A549 (cell line): ENCODE data around the gene EVI2A. TPM values are rescaled to one million over a fixed set of nuclear protein-coding genes. Genes with fewer than 3 reads are reported as not detected.
A peak's percentile ranks its signal among the peaks of the same experiment; 100 is the strongest.

Experiments
- ATAC-seq, 2 experiments: fragments of 200-7000 bp in 1 of 2; fragments of >200 bp in 1 of 2; cut with Nextera tagmentation in 1 of 2; cut with Tn5 transposase in 1 of 2; 3 replicates each; pipeline versions ENCODE4 v1.8.0 to v1.9.1; 2018 to 2020; ENCODE audit warnings: mild to moderate bottlenecking in 1 of 2, moderate library complexity in 1 of 2
- CTCF ChIA-PET: fragments of 300-600 bp; sonication (Branson Sonifier 250); formaldehyde crosslinking; extraction: SDS; loops from one replicate; lab custom pipeline; 2021; ENCODE audit warnings: antibody characterized with exemption, inconsistent platforms; lab: Yijun Ruan, JAX
- POLR2A ChIA-PET: fragments of 350-600 bp; formaldehyde crosslinking; extraction: SDS; loops from one replicate; lab custom pipeline; 2021; ENCODE audit warnings: antibody characterized with exemption, inconsistent platforms; lab: Yijun Ruan, JAX
- DNase-seq, 2 experiments: peaks; one replicate each; pipeline versions ENCODE4 v3.0.0 to v3.0.0-alpha.2; 2011 to 2016; ENCODE audit warnings: low read depth in 1 of 2, low spot score in 1 of 2
- FAIRE-seq: peaks from 2 replicates; lab custom pipeline; 2011; peaks lifted over from hg19 to GRCh38; lab: Jason Lieb, UNC
- H3K27ac ChIP-seq, 2 experiments: fragments of >200 bp; sonication (Bioruptor Twin); formaldehyde crosslinking; 3 replicates each; pipeline ENCODE4 v1.5.1; 2016 to 2017
- H3K4me1 ChIP-seq: fragments of >200 bp; sonication (Bioruptor Twin); formaldehyde crosslinking; 3 replicates; pipeline ENCODE4 v1.6.1; 2016
- H3K4me2 ChIP-seq: fragments of >200 bp; sonication (Bioruptor Twin); formaldehyde crosslinking; 3 replicates; pipeline ENCODE4 v1.6.1; 2016
- H3K4me3 ChIP-seq: fragments of >200 bp; sonication (Bioruptor Twin); formaldehyde crosslinking; 3 replicates; pipeline ENCODE4 v1.5.1; 2016
- H3K9me3 ChIP-seq: fragments of >200 bp; sonication (Bioruptor Twin); formaldehyde crosslinking; 3 replicates; pipeline ENCODE4 v1.6.1; 2016
- ATOH8 ChIP-seq: fragments of 250-450 bp; sonication (Bioruptor Pico); IDR thresholded peaks from 2 replicates; pipeline ENCODE4 v1.5.0; 2020; ENCODE audit warnings: low read depth, mild to moderate bottlenecking, moderate library complexity
- CBX8 ChIP-seq: fragments of 200-600 bp; sonication (generic); IDR thresholded peaks from 2 replicates; pipeline ENCODE4 v1.6.1; 2016
- CEBPB ChIP-seq, 2 experiments: fragments of >200 bp in 1 of 2; sonication (Bioruptor Twin) in 1 of 2; formaldehyde crosslinking in 1 of 2; IDR thresholded peaks; 2 replicates each; pipeline ENCODE4 v1.6.1; 2012 to 2016
- CHD2 ChIP-seq: fragments of 150-350 bp; IDR thresholded peaks from 2 replicates; pipeline ENCODE4 v1.6.1; 2014; ENCODE audit warnings: low read length; ENCODE audit not compliant: partially characterized antibody
- EP300 ChIP-seq, 2 experiments: fragments of >200 bp; sonication (Bioruptor Twin); formaldehyde crosslinking; IDR thresholded peaks; 2 replicates in 1 of 2; 3 replicates in 1 of 2; pipeline ENCODE4 v1.6.1; 2016 to 2017
- FOXS1 ChIP-seq: fragments of 250-450 bp; sonication (Bioruptor Pico); IDR thresholded peaks from 2 replicates; pipeline ENCODE4 v1.5.0; 2020; ENCODE audit warnings: mild to moderate bottlenecking, moderate library complexity
- HDAC2 ChIP-seq: fragments of 200-600 bp; sonication (generic); IDR thresholded peaks from 2 replicates; pipeline ENCODE4 v1.6.1; 2016
- HES2 ChIP-seq: fragments of >200 bp; sonication (Bioruptor Twin); formaldehyde crosslinking; IDR thresholded peaks from 2 replicates; pipeline ENCODE4 v1.6.1; 2016
- HEYL ChIP-seq: fragments of 250-450 bp; sonication (Bioruptor Pico); IDR thresholded peaks from 2 replicates; pipeline ENCODE4 v1.8.0; 2021; ENCODE audit warnings: mild to moderate bottlenecking, moderate library complexity
- HOXB13 ChIP-seq: fragments of 250-450 bp; sonication (Bioruptor Pico); IDR thresholded peaks from 2 replicates; pipeline ENCODE4 v1.5.0; 2020; ENCODE audit warnings: low read depth, mild to moderate bottlenecking, moderate library complexity
- JUN ChIP-seq, 2 experiments: fragments of >200 bp; sonication (Bioruptor Twin); formaldehyde crosslinking; IDR thresholded peaks; 2 replicates in 1 of 2; 3 replicates in 1 of 2; pipeline ENCODE4 v1.6.1; 2016 to 2017
- KDM1A ChIP-seq: fragments of 200-600 bp; sonication (generic); IDR thresholded peaks from 2 replicates; pipeline ENCODE4 v1.6.1; 2016; ENCODE audit warnings: low read depth, mild to moderate bottlenecking
- MAFK ChIP-seq: fragments of 450-650 bp; IDR thresholded peaks from 2 replicates; pipeline ENCODE4 v1.6.1; 2014; ENCODE audit not compliant: partially characterized antibody
- MAZ ChIP-seq: fragments of 150-350 bp; IDR thresholded peaks from 2 replicates; pipeline ENCODE4 v1.6.1; 2014; ENCODE audit warnings: antibody characterized with exemption, low read depth, low read length, borderline replicate concordance
- NPAS2 ChIP-seq: fragments of 250-450 bp; sonication (Bioruptor Pico); IDR thresholded peaks from 2 replicates; pipeline ENCODE4 v1.8.0; 2022; ENCODE audit warnings: mild to moderate bottlenecking, moderate library complexity, borderline replicate concordance
- PBX3 ChIP-seq: IDR thresholded peaks from 2 replicates; pipeline ENCODE4 v1.6.1; 2012
- PHF8 ChIP-seq: fragments of 200-600 bp; sonication (generic); IDR thresholded peaks from 2 replicates; pipeline ENCODE4 v1.6.1; 2016; ENCODE audit warnings: low read depth, mild to moderate bottlenecking, antibody characterized with exemption, moderate library complexity, borderline replicate concordance
- SMC3 ChIP-seq: fragments of >200 bp; sonication (Bioruptor Twin); formaldehyde crosslinking; IDR thresholded peaks from 3 replicates; pipeline ENCODE4 v1.6.1; 2018; ENCODE audit warnings: inconsistent platforms
- SREBF2 ChIP-seq: fragments of 450-650 bp; IDR thresholded peaks from 2 replicates; pipeline ENCODE4 v1.6.1; 2014; ENCODE audit warnings: mild to moderate bottlenecking, moderate library complexity
- TFCP2L1 ChIP-seq: fragments of 250-450 bp; sonication (Bioruptor Pico); IDR thresholded peaks from 2 replicates; pipeline ENCODE4 v1.5.0; 2021; ENCODE audit warnings: mild to moderate bottlenecking
- USF2 ChIP-seq: fragments of 450-650 bp; IDR thresholded peaks from 2 replicates; pipeline ENCODE4 v1.6.1; 2014; ENCODE audit warnings: antibody characterized with exemption
- ZC3H11A ChIP-seq: fragments of 450-650 bp; IDR thresholded peaks from 2 replicates; pipeline ENCODE4 v1.6.1; 2014; ENCODE audit warnings: antibody characterized with exemption, mild to moderate bottlenecking
- ZFP36 ChIP-seq: fragments of 450-650 bp; IDR thresholded peaks from 2 replicates; pipeline ENCODE4 v1.6.1; 2014; ENCODE audit warnings: borderline replicate concordance; ENCODE audit not compliant: partially characterized antibody
- ZNF302 ChIP-seq: fragments of 250-450 bp; sonication (Bioruptor Pico); IDR thresholded peaks from 2 replicates; pipeline ENCODE4 v1.9.0; 2021; ENCODE audit warnings: inconsistent platforms, mild to moderate bottlenecking, moderate library complexity
- WGBS: methylation state at CpG from one replicate; pipeline ENCODE4 v1.1.6; 2017; ENCODE audit errors: missing lambda C conversion rate; 5-methylcytosine and 5-hydroxymethylcytosine counted together
- polyA plus RNA-seq, 4 experiments: library from polyadenylated mRNA; depleted of rRNA in 3 of 4; stranded (reverse); fragments of >200 nt; fragmentation: RNase III in 1 of 4; extraction: RNeasy Plus Mini Kit Qiagen cat#74134 plus additional on column Dnase treatment in 1 of 4; gene quantifications; 2 replicates in 3 of 4; 3 replicates in 1 of 4; pipeline ENCODE4 v1.2.3, GENCODE V29; 2011 to 2017

The EVI2A gene
- polyA plus RNA-seq, 2 of the 4 experiments (the other 2 are of a cell fraction) = not detected

GRCh38 chr17:31294231-31294630 is 27.2 kb downstream of the EVI2A start:
- ATAC-seq (no peak), DNase-seq (no peak), FAIRE-seq (no peak)
- 87% methylated on average over 3 of the region's 3 CpGs for WGBS
- TF ChIP-seq CHD2 (no peak), HDAC2 (no peak), USF2 (no peak), EP300 (IDR thresholded peaks at IDR 0.05) (no peak), JUN (IDR thresholded peaks at IDR 0.05) (no peak), SMC3 (no peak), FOXS1 (CRISPR knock-in tag) (no peak), MAFK (no peak), CBX8 (no peak), SREBF2 (no peak), HOXB13 (CRISPR knock-in tag) (no peak), ATOH8 (no peak), HEYL (CRISPR knock-in tag) (no peak), CEBPB (IDR thresholded peaks at IDR 0.05) (no peak), MAZ (no peak), HES2 (no peak)
- ChIA-PET CTCF (interaction anchor here (0.5 to 1.2 kb wide), 3 partner anchors 25 to 548 kb away, joined by 3 read pairs; no protein-coding TSS in a partner anchor), POLR2A (no interaction called here)
- Histone ChIP-seq H3K27ac (no peak overlapping the region), H3K4me3 (no peak overlapping the region), H3K4me1 (peaks cover 3% of the 10 kb centered on the region; the same call in 1 of the 3 replicates), H3K9me3 (no peaks in the 10 kb centered on the region), H3K4me2 (no peak overlapping the region)

GRCh38 chr17:31293581-31293980 is 27.8 kb downstream of the EVI2A start:
- Histone ChIP-seq H3K27ac (no peak overlapping the region), H3K4me1 (0 out of 3 replicates have a peak, but pooled peaks cover 3% of the 10 kb centered on the region), H3K4me3 (no peak overlapping the region), H3K4me2 (no peak overlapping the region), H3K9me3 (no peaks in the 10 kb centered on the region)
- ATAC-seq (no peak), FAIRE-seq (peak; percentile 68), DNase-seq (no peak)
- TF ChIP-seq NPAS2 (CRISPR knock-in tag) (no peak), ZNF302 (CRISPR knock-in tag) (no peak), HDAC2 (no peak)
- WGBS = 92% methylated on average over 2 of the region's 2 CpGs
- CTCF ChIA-PET = interaction anchor here (0.5 kb wide), 1 partner anchor 26 kb away, joined by 3 read pairs; no protein-coding TSS in a partner anchor
- POLR2A ChIA-PET = interaction anchor here (0.6 kb wide), 1 partner anchor 11 kb away, joined by 5 read pairs; no protein-coding TSS in a partner anchor

- FAIRE-seq (no peak), DNase-seq (no peak), ATAC-seq (no peak)
- ChIA-PET CTCF (no interaction called here), POLR2A (no interaction called here)
- H3K4me2 ChIP-seq = no peak overlapping the region
- H3K4me1 ChIP-seq = 0 out of 3 replicates have a peak, but pooled peaks cover 3% of the 10 kb centered on the region
- H3K27ac ChIP-seq = no peak overlapping the region
- H3K4me3 ChIP-seq = no peak overlapping the region
- TF ChIP-seq SREBF2 (no peak), ZFP36 (no peak), PHF8 (no peak), KDM1A (no peak), PBX3 (no peak), ZC3H11A (no peak), TFCP2L1 (no peak)
- no peaks in the 10 kb centered on the region for H3K9me3 ChIP-seq
These were observed 29.6 kb downstream of the EVI2A start for GRCh38 chr17:31291820-31292219.
